Activated CD8-positive, alpha-beta T cell treated with anti-CD3 and anti-CD28 coated beads for 36 hours (primary cell): ENCODE results near the gene MIA. TPM values are rescaled to one million over a fixed set of nuclear protein-coding genes. Genes with fewer than 3 reads are reported as not detected.

Experiments used
- ATAC-seq: fragments of 200-7000 bp; cut with Tn5 transposase; one replicate; pipeline ENCODE4 v1.10.0; 2021; ENCODE audit warnings: mild to moderate bottlenecking, moderate library complexity
- CTCF ChIA-PET: fragments of 350-600 bp; sonication (Branson Sonifier 250); formaldehyde crosslinking; loops from one replicate; lab custom pipeline; 2021; ENCODE audit warnings: antibody characterized with exemption; lab: Charles Lee
- POLR2A ChIA-PET: fragments of 350-600 bp; sonication (Branson Sonifier 250); formaldehyde crosslinking; loops from one replicate; lab custom pipeline; 2021; ENCODE audit warnings: antibody characterized with exemption; lab: Charles Lee
- DNase-seq: peaks from one replicate; pipeline ENCODE4 v3.0.0-alpha.2; 2020
- H3K27ac Mint-ChIP-seq: one replicate; pipeline ENCODE4 v1.8.0; 2021; ENCODE audit warnings: mild to moderate bottlenecking, mixed read lengths
- H3K27me3 Mint-ChIP-seq: one replicate; pipeline ENCODE4 v1.8.0; 2021; ENCODE audit warnings: mixed read lengths
- H3K36me3 Mint-ChIP-seq: one replicate; pipeline ENCODE4 v1.8.0; 2021; ENCODE audit warnings: low read depth, mixed read lengths
- H3K4me1 Mint-ChIP-seq: one replicate; pipeline ENCODE4 v1.8.0; 2021; ENCODE audit warnings: low read depth, mixed read lengths
- H3K4me3 Mint-ChIP-seq: one replicate; pipeline ENCODE4 v1.8.0; 2021; ENCODE audit warnings: mild to moderate bottlenecking, moderate library complexity, mixed read lengths
- H3K9me3 Mint-ChIP-seq: one replicate; pipeline ENCODE4 v1.8.0; 2021; ENCODE audit warnings: mixed read lengths
- intact Hi-C: fragments of 100-400 bp; cut with micrococcal nuclease; formaldehyde crosslinking; loops from one replicate; pipeline ENCODE4 v1.10.0; 2022
- total RNA-seq, 2 experiments: library from RNA; stranded (reverse); gene quantifications; one replicate each; pipeline ENCODE4 v1.2.3, GENCODE V29; 2021
- TF ChIP-seq, protein P1 (sequence below): fragments of 200-600 bp; IDR thresholded peaks from one replicate; pipeline ENCODE4 v1.8.0; 2022; ENCODE audit warnings: antibody characterized with exemption, mild to moderate bottlenecking

MIA gene
- total RNA-seq, 2 experiments from 2014 or later: not detected

GRCh38 chr19:40777645-40777936, 2.3 kb downstream of the MIA start:
- CTCF ChIA-PET: interaction anchor here (0.6 to 4.0 kb wide), 15 partner anchors 9 to 638 kb away, joined by 3 to 32 read pairs (median 5); partner anchors contain the start of genes ACTMAP, EGLN2 and SNRPA

GRCh38 chr19:40777937-40778705, 2.8 kb downstream of the MIA start, which contains the start of gene RAB4B:
RAB4B (plus strand) TSS chr19:40778247; CDS start chr19:40778376, 129 bp downstream.
- TF ChIP-seq, protein P1, sequence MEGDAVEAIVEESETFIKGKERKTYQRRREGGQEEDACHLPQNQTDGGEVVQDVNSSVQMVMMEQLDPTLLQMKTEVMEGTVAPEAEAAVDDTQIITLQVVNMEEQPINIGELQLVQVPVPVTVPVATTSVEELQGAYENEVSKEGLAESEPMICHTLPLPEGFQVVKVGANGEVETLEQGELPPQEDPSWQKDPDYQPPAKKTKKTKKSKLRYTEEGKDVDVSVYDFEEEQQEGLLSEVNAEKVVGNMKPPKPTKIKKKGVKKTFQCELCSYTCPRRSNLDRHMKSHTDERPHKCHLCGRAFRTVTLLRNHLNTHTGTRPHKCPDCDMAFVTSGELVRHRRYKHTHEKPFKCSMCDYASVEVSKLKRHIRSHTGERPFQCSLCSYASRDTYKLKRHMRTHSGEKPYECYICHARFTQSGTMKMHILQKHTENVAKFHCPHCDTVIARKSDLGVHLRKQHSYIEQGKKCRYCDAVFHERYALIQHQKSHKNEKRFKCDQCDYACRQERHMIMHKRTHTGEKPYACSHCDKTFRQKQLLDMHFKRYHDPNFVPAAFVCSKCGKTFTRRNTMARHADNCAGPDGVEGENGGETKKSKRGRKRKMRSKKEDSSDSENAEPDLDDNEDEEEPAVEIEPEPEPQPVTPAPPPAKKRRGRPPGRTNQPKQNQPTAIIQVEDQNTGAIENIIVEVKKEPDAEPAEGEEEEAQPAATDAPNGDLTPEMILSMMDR: no peak
- ChIA-PET POLR2A (interaction anchor here (0.6 to 3.6 kb wide), 22 partner anchors 8 to 777 kb away, joined by 3 to 22 read pairs (median 5); partner anchors contain the start of genes ACTMAP, COQ8B, EGLN2 and ITPKC), CTCF (interaction anchor here (0.6 to 4.0 kb wide), 20 partner anchors 9 to 1060 kb away, joined by 3 to 32 read pairs (median 5); partner anchors contain the start of genes ACTMAP, COQ8B, EGLN2 and ITPKC)
- H3K27ac Mint-ChIP-seq: peak within 1 kb of the TSS; percentile 96
- H3K27me3 Mint-ChIP-seq: no peaks in the 10 kb centered on the region
- peaks cover 50% of the 10 kb centered on the region for H3K4me1 Mint-ChIP-seq
- peaks cover 17% of the 10 kb centered on the region for H3K36me3 Mint-ChIP-seq
- H3K9me3 Mint-ChIP-seq: no peaks in the 10 kb centered on the region
- peak within 1 kb of the TSS; percentile 92 for H3K4me3 Mint-ChIP-seq
- ATAC-seq (peak; percentile 77), DNase-seq (peak; percentile 100)
- intact Hi-C loops: loop anchor here (2.0 kb wide), 1 partner anchor 15 kb away; no protein-coding TSS in a partner anchor

More at GRCh38 chr19:40777645-40777936, 2.3 kb downstream of the MIA start:
- ATAC-seq: no peak
- Mint-ChIP-seq H3K4me1 (peaks cover 50% of the 10 kb centered on the region), H3K27ac (peak overlapping the region; percentile 96), H3K36me3 (peaks cover 17% of the 10 kb centered on the region), H3K27me3 (no peaks in the 10 kb centered on the region), H3K4me3 (peak overlapping the region; percentile 92), H3K9me3 (no peaks in the 10 kb centered on the region)
- POLR2A ChIA-PET: interaction anchor here (0.7 to 3.6 kb wide), 18 partner anchors 9 to 777 kb away, joined by 3 to 22 read pairs (median 6); partner anchors contain the start of genes ACTMAP, COQ8B, EGLN2 and ITPKC
- intact Hi-C loops: no loop called here
- TF ChIP-seq, protein P1: no peak
- DNase-seq: no peak

GRCh38 chr19:40778706-40779284, 3.5 kb downstream of the MIA start:
- ChIA-PET POLR2A (interaction anchor here (0.6 to 3.6 kb wide), 18 partner anchors 8 to 594 kb away, joined by 3 to 22 read pairs (median 5); partner anchors contain the start of genes ACTMAP, COQ8B, EGLN2 and ITPKC), CTCF (interaction anchor here (1.0 to 4.0 kb wide), 13 partner anchors 13 to 169 kb away, joined by 4 to 32 read pairs (median 6); partner anchors contain the start of genes ACTMAP, COQ8B, EGLN2 and ITPKC)
- H3K36me3 Mint-ChIP-seq: peaks cover 20% of the 10 kb centered on the region
- peak overlapping the region; percentile 96 for H3K27ac Mint-ChIP-seq
- no peaks in the 10 kb centered on the region for H3K9me3 Mint-ChIP-seq
- intact Hi-C loops: loop anchor here (2.0 kb wide), 1 partner anchor 14 kb away; no protein-coding TSS in a partner anchor
- TF ChIP-seq, protein P1: no peak
- DNase-seq (peak; percentile 36), ATAC-seq (no peak)
- peaks cover 50% of the 10 kb centered on the region for H3K4me1 Mint-ChIP-seq
- H3K4me3 Mint-ChIP-seq: peak overlapping the region; percentile 92
- H3K27me3 Mint-ChIP-seq: no peaks in the 10 kb centered on the region

- Mint-ChIP-seq H3K4me3 (no peak overlapping the region), H3K4me1 (peaks cover 46% of the 10 kb centered on the region), H3K9me3 (no peaks in the 10 kb centered on the region), H3K27ac (peak overlapping the region; percentile 68), H3K36me3 (peaks cover 20% of the 10 kb centered on the region), H3K27me3 (no peaks in the 10 kb centered on the region)
- no peak for ATAC-seq
- TF ChIP-seq, protein P1: no peak
- DNase-seq: no peak
- ChIA-PET CTCF (no interaction called here), POLR2A (interaction anchor here (1.2 kb wide), 1 partner anchor 14 kb away, joined by 4 read pairs; no protein-coding TSS in a partner anchor)
- intact Hi-C loops: no loop called here
Observed at GRCh38 chr19:40780582-40780981, 5.3 kb downstream of the MIA start.
